ENCODE measurements around the gene SARDH. TPM values are rescaled to one million over a fixed set of nuclear protein-coding genes. Genes with fewer than 3 reads are reported as not detected.

The SARDH gene
- total and polyA plus RNA-seq, 2 of the 8 experiments (the other 6 are each of a cell fraction or from before 2014, with no cell fraction given), result 6.4 to 7.4 TPM

GRCh38 chr9:133710661-133711427 lies 27.3 kb downstream of the SARDH start (continued):
- TF ChIP-seq CHD7 (IDR thresholded peaks at IDR 0.05; ENCODE audit: insufficient replicate concordance, low read length), result no peak
- TF ChIP-seq EP300 (IDR thresholded peaks at IDR 0.05; ENCODE audit: borderline replicate concordance in 1 of 2, low read depth in 2 of 2, low read length in 2 of 2), result no peak
- TF ChIP-seq, protein P1, sequence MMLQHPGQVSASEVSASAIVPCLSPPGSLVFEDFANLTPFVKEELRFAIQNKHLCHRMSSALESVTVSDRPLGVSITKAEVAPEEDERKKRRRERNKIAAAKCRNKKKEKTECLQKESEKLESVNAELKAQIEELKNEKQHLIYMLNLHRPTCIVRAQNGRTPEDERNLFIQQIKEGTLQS (IDR thresholded peaks at IDR 0.05; ENCODE audit: insufficient read depth, low read depth, low read length), result no peak
- TF ChIP-seq RAD21 (IDR thresholded peaks at IDR 0.05 in 1 of 2, conservative IDR thresholded peaks at IDR 0.05 in 1 of 2; ENCODE audit: low read depth in 2 of 2, low read length in 2 of 2), result no peak
- TF ChIP-seq PHF8 (conservative IDR thresholded peaks at IDR 0.05; ENCODE audit: low read depth, low read length), result no peak
- no peak for TF ChIP-seq TAF7 (optimal IDR thresholded peaks at IDR 0.05; ENCODE audit: borderline replicate concordance, low read depth, low read length)
- TF ChIP-seq MAFK (IDR thresholded peaks at IDR 0.05; ENCODE audit: low read depth, low read length), result no peak
- TF ChIP-seq TCF12 (IDR thresholded peaks at IDR 0.05; ENCODE audit: low read depth, low read length), result no peak
